ENCODE measurements around the gene LRRC4B.
"Not testable (repeated sequence)": the region's sequence is repeated elsewhere in the genome, so short reads cannot be mapped to it uniquely, and the experiment has no call there.

The LRRC4B gene

GRCh38 chr19:50567882-50568727 is at the start of gene LRRC4B:
Gene LRRC4B (minus strand): TSS chr19:50568435. CDS start chr19:50548838, 19,597 bp downstream.
- no peak for DNase-seq

- not testable (repeated sequence) for DNase-seq
Observed at GRCh38 chr19:50612504-50613404, 44.5 kb upstream of the LRRC4B start.

- no peak for DNase-seq
Observed at GRCh38 chr19:50607874-50608785, 39.9 kb upstream of the LRRC4B start.

- no peak for DNase-seq
Observed at GRCh38 chr19:50607388-50607787, 39.2 kb upstream of the LRRC4B start.

GRCh38 chr19:50606059-50606836 is 38.0 kb upstream of the LRRC4B start:
- not testable (repeated sequence) for DNase-seq

- not testable (repeated sequence) for DNase-seq
Observed at GRCh38 chr19:50604264-50605073, 36.2 kb upstream of the LRRC4B start.

GRCh38 chr19:50602935-50603334 is 34.7 kb upstream of the LRRC4B start:
- DNase-seq: no peak

- no peak for DNase-seq
Observed at GRCh38 chr19:50602496-50602895, 34.3 kb upstream of the LRRC4B start.

- DNase-seq: no peak
Observed at GRCh38 chr19:50602089-50602422, 33.8 kb upstream of the LRRC4B start.

- no peak for DNase-seq
Observed at GRCh38 chr19:50601407-50602088, 33.3 kb upstream of the LRRC4B start.

GRCh38 chr19:50599427-50599826 is 31.2 kb upstream of the LRRC4B start:
- no peak for DNase-seq

GRCh38 chr19:50590191-50590590 is 22.0 kb upstream of the LRRC4B start:
- no peak for DNase-seq

GRCh38 chr19:50581795-50582660 is 13.8 kb upstream of the LRRC4B start:
- not testable (repeated sequence) for DNase-seq

- no peak for DNase-seq
Observed at GRCh38 chr19:50580970-50581634, 12.9 kb upstream of the LRRC4B start.

GRCh38 chr19:50580240-50580639 is 12.0 kb upstream of the LRRC4B start:
- DNase-seq: no peak

GRCh38 chr19:50576769-50577168 is 8.5 kb upstream of the LRRC4B start:
- not testable (repeated sequence) for DNase-seq

GRCh38 chr19:50573741-50574461 is 5.7 kb upstream of the LRRC4B start:
- no peak for DNase-seq

GRCh38 chr19:50570997-50571396 is 2.8 kb upstream of the LRRC4B start:
- no peak for DNase-seq

Measured in DMS153 (cell line).